Measurements from ENCODE around the gene SLAMF7.

SLAMF7 gene

GRCh38 chr1:160720356-160721085, 18.5 kb upstream of the SLAMF7 start:
- TF ChIP-seq CTCF (conservative IDR thresholded peaks at IDR 0.05; ENCODE audit: low read depth) = no peak
- POLR2A ChIA-PET (ENCODE audit: low non-redundant PET) = no interaction called here
- CTCF ChIA-PET = interaction anchor here (0.6 kb wide), 1 partner anchor 360 kb away, joined by 5 read pairs; no protein-coding TSS in a partner anchor
- DNase-seq (ENCODE audit: low spot score) = no peak
- H3K27ac ChIP-seq = no peak overlapping the region

- DNase-seq (ENCODE audit: low spot score) = no peak
- POLR2A ChIA-PET (ENCODE audit: low non-redundant PET) = no interaction called here
- H3K27ac ChIP-seq = no peak overlapping the region
- TF ChIP-seq CTCF (conservative IDR thresholded peaks at IDR 0.05; ENCODE audit: low read depth) = no peak
- CTCF ChIA-PET = no interaction called here
Observed at GRCh38 chr1:160721473-160721872, 17.6 kb upstream of the SLAMF7 start.

GRCh38 chr1:160722726-160723125, 16.3 kb upstream of the SLAMF7 start:
- POLR2A ChIA-PET (ENCODE audit: low non-redundant PET) = no interaction called here
- CTCF ChIA-PET = no interaction called here
- no peak for DNase-seq (ENCODE audit: low spot score)

GRCh38 chr1:160723332-160723731, 15.7 kb upstream of the SLAMF7 start:
- ChIA-PET POLR2A (ENCODE audit: low non-redundant PET) (no interaction called here), CTCF (interaction anchor here (0.6 to 1.0 kb wide), 3 partner anchors 10 to 267 kb away, joined by 3 to 5 read pairs (median 3); no protein-coding TSS in a partner anchor)
- no peak for TF ChIP-seq CTCF (conservative IDR thresholded peaks at IDR 0.05; ENCODE audit: low read depth)
- no peak for DNase-seq (ENCODE audit: low spot score)
- H3K27ac ChIP-seq = no peak overlapping the region

More at GRCh38 chr1:160722726-160723125, 16.3 kb upstream of the SLAMF7 start:
- H3K27ac ChIP-seq = no peak overlapping the region
- no peak for TF ChIP-seq CTCF (conservative IDR thresholded peaks at IDR 0.05; ENCODE audit: low read depth)

GRCh38 chr1:160724465-160725242, 14.4 kb upstream of the SLAMF7 start:
- CTCF ChIA-PET = interaction anchor here (0.6 to 1.0 kb wide), 3 partner anchors 9 to 119 kb away, joined by 3 to 5 read pairs (median 3); no protein-coding TSS in a partner anchor
- TF ChIP-seq CTCF (conservative IDR thresholded peaks at IDR 0.05; ENCODE audit: low read depth) = no peak
- POLR2A ChIA-PET (ENCODE audit: low non-redundant PET) = interaction anchor here (0.6 kb wide), 1 partner anchor 106 kb away, joined by 3 read pairs; no protein-coding TSS in a partner anchor
- H3K27ac ChIP-seq = no peak overlapping the region
- DNase-seq (ENCODE audit: low spot score) = no peak

GRCh38 chr1:160726114-160726497, 12.9 kb upstream of the SLAMF7 start:
- no peak for DNase-seq (ENCODE audit: low spot score)
- ChIA-PET CTCF (no interaction called here), POLR2A (ENCODE audit: low non-redundant PET) (no interaction called here)
- TF ChIP-seq CTCF (conservative IDR thresholded peaks at IDR 0.05; ENCODE audit: low read depth) = no peak
- no peak overlapping the region for H3K27ac ChIP-seq

Data from RWPE1 (cell line).